HG03175 (cell line): ENCODE measurements around the gene HS1BP3.

ENCODE experiments used
- ATAC-seq: cut with Tn5 transposase; IDR thresholded peaks from one replicate; pipeline ENCODE4 v1.9.1; 2021; ENCODE audit warnings: mild to moderate bottlenecking, moderate library complexity; ENCODE audit not compliant: unreplicated experiment

Gene HS1BP3

DNA sequence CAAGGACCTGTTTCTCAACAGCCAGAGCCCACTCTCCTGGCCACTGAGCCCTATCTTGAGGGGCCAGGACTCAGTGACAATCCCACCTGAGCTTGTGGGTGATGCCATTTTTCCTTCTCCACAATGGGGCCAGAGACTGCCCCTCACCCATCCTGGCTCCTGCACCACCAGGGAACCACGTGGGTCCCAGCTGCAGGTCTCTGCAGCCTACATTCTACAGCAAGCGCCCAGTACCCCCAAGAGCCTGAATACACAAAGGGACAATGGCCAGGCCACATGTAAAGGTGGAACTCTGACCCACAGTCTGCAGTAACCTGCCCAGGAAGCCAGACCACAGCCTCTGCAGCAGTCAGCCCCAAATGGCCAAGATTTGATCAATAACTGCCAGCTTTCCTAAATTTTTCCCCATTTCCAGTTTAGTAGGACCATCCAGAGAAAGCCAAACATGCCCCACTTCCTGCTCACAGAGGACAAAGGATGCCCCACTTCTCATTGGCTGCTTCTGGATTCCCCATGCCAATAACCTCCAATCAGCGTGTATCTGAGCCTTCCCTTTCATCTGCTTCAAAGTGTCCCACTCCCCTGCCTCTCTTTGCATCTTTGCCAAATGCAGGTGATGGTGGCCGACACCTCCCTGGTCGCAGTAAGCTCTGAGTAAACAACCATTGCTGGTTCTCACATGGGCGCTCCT is 19.1 kb downstream of the HS1BP3 start:
- no peak for ATAC-seq

DNA sequence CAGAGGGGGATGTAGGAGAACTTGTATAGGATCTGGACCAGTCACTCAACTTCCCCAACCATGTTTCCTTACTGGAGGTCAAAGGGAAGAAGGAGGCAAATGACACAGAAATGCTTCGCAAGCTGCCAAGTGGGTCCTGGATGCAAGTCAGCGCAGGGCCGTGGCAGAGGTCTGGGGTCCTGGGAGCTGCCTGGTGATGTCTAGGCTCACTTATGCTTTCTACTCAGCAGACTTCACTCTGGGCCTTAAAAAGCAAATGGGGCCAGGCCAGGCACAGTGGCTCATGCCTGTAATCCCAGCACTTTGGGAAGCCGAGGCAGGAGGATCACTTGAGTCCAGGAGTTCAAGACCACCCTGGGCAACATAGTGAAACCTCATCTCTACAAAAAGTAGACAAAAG is 19.9 kb downstream of the HS1BP3 start:
- no peak for ATAC-seq

DNA sequence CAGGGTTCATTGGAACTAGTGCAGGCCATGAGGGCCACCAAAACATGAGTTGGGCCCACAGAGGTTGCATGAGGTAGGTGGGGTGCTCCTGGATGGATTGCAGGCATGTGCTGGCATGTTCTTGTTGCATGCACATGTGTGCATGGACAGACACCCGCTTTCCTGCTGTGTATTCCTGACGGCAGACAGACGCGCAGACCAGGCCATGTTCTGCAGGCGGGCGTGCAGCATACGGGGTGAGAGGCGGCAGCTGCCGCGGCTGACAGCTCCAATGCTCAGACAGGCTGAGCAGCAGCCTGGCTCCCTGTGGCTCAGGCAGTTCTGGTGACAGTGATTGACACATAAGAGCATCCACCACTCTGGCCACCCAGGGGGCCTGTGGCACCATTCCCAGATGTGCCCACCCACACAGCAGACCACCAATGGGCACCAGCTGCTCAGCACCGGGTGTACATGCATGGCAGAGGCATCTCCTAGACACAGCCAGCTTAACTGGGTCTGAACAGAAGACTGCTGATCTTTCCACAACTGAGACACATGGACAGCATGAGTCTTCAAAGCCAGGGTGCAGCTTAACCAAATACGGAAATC is 21.2 kb downstream of the HS1BP3 start:
- no peak for ATAC-seq

DNA sequence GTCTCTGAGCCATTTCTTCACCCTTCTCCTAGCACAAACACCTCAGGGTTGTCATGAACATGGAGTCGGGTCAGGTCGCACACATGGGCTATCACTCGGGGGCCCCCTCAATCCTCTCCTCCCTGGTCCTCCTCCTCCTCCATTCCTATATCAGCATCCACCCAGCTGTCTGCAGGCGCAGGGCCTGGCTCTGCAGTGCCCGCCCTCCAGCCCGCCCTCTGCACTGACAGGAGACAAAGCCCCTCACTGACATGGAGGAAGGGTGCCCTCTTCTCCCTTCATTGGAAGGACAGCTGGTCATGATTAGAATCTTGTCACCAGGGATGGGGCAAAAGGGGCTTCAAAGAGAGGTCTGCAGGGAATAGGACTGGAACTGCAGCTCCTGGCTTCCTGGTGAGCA is 21.7 kb downstream of the HS1BP3 start:
- no peak for ATAC-seq

DNA sequence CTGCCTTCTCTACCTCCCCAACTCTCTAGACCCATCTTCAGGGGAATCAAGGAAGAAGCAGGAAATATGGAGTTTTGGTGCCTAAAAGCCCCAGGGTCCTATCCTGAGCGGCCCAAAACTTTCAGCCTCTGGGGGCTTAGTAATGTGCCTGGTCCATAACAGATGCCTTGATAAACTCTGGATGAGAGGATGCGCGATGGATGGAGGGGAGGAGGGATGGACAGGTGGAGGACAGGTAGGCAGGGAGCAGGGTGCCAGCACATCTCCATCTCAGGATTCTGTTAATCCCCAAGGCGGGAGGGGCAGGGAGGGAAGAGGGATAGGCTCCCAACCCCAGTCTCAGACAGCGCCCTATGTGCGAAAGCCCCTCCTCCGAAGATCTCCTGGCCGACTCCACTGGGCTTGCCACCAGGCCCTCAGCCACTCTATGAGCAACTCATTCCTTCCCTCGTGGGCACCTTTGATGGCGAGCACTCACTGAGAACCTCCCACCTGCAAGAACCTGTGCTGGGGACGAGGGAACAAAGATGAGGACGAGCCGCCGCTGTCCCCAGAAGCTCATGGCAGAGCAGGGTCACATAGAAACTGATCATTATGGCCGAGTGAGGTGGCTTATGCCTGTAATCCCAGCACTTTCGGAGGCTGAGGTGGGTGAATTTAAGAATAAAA is 23.1 kb downstream of the HS1BP3 start:
- ATAC-seq, result no peak

DNA sequence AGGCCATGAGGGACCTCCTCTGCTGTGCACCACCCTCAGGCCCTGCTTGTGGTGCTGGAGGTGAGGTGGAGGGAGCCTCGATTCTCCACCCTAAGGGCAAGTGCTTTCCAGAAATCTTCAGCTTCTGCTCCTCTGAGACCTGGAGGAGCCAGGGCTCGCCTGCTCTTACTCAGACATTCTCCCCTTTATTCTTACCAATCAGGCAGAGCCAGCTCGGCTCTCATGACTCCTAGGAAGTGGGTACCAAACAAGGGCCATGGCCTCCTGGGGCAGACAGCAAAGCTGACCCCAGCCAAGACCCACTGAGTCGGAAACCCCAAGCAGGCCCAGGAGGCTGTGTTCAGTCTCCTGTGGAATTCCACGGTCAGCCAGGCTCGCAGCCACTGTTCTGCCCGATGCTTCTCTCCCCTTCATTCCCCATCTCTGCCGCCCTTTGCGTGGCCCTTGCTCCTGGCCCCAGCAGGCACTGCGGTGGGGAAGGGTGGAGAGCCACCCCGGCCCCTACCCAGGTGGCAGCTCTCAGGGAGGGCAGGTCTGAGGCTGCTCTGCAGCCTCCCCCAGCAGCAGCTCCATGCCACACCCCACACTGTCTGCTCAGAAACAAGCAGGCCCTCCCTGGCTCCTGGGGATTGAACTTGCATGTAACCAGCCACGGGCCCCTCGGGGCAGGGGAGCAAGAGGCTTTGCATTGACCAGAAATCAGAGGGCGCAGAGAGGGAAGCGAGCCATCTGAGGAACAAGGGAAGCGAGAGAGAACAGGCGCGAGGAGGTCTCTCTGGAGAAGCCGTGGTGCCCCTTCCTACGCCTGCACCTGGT is 24.0 kb downstream of the HS1BP3 start:
- no peak for ATAC-seq

DNA sequence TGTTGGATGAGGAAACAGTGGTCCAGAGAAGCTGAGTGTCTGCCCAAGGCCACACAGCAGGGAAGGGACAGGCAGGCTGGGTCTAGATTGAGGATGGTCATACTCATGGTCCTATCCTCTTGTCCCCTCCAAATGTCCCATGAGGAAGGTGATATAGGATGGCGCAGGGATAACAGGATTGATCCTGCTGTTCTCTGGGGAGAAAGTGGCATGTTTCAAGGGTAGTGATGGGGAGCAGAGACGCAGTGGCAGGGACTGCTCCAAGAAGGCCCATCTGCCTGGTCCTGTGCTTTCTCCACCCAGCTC is 24.6 kb downstream of the HS1BP3 start:
- no peak for ATAC-seq

DNA sequence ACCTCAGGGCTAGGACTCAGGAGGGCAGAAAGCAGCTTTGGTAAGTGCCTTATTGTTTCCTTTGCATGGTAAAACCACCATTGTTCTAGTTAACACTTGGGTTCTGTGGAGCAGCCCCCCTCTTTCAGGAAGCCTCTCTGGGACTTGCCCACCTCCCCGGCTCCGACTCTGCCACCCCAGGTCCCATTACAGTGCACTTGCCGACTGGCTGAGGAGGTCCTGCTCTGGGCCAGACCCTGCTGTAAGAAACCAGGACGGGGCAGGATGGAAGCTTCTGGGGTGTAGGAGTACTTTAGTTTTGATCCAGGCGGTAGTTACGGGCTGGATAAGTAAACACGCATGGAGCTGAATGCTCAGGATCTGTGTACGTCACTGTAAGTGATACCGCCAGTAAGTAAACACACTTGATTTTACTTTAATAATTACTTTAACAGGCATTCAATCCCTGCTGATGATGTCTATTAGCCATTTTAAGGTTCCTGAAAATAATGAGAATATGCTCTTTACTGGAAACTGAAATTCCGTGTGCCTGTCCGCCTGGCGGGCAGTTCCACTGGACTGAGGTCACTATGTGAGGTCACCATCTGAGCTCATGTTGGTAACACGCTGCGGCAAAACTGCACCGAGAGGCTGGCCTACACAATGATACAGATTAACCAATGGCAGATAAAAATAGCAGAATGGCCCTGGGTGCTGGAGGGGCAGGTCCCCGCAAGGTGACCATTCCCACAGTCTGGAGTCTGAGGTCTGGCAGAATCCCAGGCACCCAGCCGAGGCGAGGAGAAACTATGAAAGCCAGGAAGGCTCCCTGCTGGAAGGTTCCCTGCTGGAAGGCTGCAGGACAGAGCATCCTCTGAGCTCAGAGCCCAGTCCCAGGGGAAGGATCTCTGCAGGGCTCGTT is 25.2 kb downstream of the HS1BP3 start:
- no peak for ATAC-seq

DNA sequence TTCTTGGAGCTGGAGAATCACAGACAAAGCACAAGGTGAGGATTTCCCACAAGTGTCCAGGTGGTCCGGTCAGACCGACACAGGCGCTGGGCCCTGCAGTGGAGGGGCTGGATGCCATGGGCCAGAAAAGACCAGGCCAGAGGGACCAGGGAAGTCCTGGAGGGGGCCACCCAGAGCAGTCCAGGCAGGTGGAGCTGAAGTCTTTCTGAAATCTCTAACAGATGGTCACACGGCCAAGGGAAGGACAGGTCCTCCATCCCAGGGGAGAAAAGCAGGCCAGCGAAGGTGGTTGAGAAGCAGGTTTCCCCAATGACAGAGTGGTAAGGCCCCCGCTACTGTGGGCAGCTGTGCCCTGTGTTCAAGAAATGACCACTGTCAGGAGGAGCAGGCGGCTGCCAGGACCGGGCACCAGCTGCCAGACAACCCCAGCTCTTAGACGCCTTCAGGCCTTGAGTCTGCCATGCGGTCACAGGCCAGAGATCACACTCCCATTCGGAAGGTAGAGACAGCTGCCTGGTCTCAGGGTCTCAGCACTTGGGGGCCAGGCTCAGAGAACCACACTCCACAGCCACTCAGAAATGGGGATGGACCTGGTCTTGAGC is 25.9 kb downstream of the HS1BP3 start:
- ATAC-seq, result no peak

DNA sequence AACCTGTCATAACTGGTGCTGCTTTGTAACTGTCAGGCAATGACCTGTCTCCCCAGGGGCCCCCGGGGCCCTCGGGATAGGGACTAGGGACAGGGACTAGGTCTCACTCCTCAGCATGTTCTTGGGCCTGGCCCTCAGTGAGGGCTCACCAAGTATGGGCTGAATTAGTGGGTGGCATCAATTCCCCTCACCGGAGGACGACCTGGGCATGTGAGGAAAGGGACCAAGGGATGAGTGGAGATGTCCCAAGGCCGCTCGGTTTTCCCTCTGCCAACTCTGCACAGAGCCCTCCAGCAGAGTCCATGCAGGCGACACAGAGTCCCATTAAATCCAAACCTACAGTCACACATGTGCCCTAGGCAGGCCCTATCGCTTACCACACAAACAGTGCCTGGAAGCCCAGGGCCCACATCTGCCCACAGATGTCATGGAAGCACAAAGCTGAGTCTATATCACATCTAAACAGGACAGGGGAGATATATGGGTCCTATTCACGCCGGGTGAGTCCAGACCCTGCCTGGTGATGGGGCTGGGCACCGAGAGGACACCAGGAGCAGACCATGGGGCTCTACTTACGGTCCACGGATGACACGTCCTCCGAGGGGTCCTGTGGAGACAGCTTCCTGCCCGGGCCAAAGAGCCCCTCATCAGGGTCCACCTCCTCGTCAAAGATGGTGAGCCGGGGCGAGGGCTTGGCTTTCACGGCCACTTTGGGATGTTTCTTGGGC is 26.6 kb downstream of the HS1BP3 start:
- ATAC-seq, result no peak

DNA sequence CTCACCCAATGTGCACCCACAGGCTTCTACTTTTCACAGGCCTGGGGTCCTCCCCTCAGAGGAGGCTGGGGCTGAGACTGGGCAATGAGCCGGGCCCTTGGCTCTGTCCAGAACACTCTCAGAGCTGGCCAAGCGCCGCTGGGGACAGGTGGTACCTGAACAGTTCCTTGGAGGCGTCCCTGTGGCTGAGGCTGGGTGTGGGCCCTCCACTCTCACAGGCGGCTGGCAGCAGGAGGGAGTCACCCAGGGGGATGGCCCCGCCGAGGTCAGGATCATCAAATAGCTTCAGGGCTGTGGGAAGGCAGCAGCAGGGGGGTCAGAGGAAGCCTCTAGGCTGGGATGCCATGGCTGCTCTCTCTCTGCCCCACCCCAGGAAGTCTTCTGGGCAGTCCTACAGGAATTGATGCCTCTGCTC is 27.1 kb downstream of the HS1BP3 start:
- ATAC-seq, result no peak

DNA sequence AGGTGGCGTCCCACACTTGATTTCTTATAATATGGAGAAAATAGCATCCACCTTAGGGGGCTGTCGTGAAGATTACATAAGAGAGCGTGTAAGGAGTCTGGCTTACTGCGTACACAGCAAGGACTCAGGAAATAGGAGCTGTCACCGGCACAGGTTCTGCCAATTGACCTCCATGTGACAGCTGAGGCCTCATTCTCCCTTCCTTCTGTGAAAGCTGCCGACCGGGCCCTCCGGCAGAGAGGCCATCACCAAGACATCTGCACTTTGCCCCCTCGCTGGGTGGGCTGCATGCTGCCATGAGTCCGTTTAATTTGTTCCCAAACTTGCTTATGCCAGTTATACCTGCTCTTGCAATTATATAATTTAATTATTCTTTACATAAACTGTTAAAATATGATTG is 27.7 kb downstream of the HS1BP3 start:
- ATAC-seq, result no peak

DNA sequence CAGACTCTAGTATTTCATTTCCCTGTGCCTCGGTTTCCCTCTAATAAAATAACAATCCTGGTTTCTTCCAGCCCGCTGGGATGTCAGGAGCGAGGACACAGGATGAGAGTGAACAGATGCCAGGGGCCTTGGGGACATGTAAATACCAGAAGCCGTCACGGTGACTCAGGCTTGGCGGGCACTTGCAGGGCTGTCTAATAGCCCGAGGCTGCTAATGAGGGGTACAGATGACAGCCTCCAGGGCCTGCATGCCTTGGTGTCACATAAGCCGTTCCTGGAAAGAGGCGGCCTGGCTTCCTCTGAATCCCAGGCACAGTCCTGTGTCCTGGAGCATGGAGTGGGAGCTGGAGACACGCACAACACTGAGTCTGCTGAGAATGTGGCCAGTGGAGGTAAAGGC is 28.2 kb downstream of the HS1BP3 start:
- no peak for ATAC-seq

DNA sequence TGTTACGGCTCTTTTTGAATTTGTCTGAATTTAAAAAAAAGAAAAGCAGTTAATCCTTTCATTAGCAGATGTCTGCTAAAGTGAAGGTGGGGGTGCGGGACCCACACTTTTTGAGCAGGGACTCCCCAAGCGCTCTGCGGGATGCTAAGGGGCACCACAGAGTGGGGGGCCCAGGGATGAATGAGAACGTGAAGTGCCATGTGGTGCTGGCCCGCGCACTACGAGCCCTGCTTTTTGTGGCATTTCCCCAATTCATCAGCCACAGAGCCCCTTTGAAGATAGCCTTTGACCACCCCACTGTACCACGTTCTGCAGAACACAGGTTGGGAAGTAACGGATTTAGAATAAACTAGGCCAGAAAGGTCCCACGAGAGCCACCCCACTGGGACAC is 28.6 kb downstream of the HS1BP3 start:
- ATAC-seq, result no peak

DNA sequence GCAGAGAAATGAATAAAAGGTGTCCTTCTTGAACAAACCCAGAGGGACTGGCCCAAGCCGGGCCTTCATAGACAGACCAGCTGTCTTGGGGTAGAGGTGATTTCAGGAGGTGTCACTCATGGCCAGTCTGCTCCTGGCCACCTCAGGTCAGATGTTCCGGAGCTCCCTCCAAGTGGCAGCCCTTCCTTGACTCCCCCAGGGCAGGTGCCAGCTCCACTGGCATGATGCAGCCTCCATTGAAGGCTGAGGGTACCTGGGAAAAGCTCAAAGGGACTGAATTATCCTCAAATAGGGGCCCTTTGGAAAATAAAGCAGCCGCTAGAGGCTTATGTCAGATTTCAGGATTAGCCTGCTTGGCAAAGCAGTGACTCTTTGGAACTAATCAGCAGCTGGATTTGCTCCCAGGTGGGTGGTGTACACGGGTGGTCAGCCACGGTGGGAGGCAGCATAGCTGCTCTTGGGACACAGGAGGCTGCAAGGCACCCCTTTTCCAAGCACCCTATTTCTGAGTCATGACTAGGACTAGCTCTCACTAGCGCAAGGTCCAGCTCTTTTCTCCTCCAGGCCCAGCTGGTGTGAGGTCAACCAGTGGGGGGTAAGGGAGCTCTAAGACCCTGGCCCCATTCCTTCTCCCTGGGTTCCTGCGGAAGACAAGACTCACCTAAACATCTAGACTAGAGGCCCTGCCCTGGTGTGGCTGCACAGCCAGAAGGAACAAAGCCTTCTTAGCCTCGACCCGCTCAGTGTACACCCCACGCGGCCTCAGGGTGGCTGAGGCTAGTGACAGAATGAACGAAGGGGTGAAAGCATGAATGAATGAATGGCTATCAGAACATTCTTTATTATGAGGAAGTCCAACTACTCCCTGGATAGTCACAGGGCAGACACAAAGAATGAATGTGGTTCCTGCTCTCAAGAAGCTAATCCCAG is 29.3 kb downstream of the HS1BP3 start:
- no peak for ATAC-seq

DNA sequence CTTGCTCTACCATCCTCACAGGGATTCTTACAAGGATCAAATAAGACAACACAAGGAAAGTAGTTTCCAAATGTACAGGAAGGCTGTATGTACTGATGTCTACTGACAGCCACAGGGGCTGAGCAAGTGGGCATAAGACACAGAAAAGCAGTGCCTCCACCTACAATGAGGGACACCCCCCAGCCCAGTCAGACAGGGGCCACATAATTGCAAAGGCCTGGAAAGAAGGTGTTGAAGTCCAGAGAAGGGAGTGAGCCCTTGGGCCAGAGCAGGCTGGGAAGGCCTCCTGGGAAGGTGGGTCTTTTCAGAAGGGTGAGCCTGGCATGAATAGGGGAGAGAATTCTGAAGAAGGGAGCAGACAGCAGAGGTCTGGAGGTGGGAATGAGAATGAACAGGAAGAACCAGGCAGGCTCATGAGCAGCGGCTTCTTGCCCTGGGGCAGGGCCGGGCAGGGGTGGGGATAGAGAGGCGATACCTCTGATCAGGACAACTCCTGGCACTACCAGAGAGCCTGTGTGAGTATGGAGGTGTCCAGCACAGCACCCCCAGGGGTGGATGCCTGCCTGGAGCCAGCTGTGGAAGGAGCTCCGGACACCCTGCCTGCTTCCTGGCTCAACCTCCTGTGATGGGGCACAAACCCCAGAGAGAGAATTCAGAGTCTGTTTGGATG is 30.1 kb downstream of the HS1BP3 start:
- no peak for ATAC-seq

DNA sequence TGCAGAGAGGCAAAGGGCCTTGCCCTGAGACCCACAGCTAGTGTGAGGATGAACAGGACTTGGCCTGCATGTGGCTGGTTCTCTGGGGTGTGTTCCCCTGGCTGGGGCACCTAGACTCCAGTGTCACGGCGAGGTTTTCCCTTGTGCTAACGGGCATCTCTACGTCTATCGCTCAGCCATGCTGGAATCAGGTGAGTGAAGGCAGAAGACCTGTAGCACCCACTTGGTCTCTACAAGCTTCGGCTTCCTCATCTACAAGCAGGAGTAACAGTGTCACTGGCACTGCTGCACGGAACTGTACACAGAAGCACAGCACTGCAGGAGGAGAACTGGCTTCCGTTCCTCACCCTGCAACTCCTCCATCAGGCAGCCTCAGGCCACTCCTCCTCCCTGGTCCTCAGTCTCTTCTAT is 30.6 kb downstream of the HS1BP3 start:
- no peak for ATAC-seq

DNA sequence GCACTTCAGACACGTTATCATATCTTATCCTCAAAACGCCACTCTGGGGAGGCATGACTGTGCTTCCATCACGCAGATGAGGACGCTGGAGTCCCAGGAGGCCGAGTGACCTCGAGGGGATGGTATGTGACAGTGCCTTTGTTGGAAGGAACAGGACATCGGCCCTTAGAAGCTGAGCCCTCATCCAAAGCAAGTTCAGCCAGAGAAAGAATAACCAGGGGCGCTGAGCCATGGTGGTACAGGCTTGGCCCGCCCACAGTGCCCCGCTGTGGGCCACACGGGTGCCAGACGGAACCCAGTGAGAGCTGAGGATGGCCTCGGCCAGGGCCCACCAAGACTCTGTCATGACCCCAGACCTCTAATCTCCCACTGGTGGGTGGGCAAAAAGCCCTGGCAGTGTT is 31.3 kb downstream of the HS1BP3 start:
- no peak for ATAC-seq
